ENCODE data around the gene KXD1.
"Not testable (repeated sequence)": the region's sequence is repeated elsewhere in the genome, so short reads cannot be mapped to it uniquely, and the experiment has no call there.

Gene KXD1

DNA sequence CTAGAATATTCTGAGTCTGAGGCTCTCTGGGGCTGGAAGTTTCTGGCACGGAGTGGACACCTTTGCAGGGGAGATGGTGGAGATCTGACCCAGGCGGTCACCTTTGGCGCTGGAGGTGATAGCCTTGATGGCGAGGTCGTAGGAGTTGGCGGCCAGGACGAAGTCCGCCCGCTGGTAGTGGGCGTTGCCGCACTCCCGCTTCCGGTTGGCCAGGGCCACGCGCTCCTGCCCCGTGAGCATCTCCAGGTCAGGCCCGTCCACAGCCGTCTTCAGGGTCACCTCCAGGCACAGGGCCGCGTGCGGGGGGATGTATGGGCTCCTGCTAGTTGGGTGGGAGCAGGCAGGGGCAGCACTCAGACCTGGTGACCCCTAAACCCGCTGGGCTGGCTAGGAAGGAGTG, 19.6 kb upstream of the KXD1 start:
- no peaks in the 10 kb centered on the region for H3K9me3 ChIP-seq (ENCODE audit: control insufficient read depth, low read depth, low read length)
- no peak overlapping the region for H3K9ac ChIP-seq (ENCODE audit: low read length)
- H3K27me3 ChIP-seq (ENCODE audit: control insufficient read depth, insufficient read depth, low read length): no peaks in the 10 kb centered on the region
- H3K4me1 ChIP-seq (ENCODE audit: control insufficient read depth, low read depth, low read length): no peaks in the 10 kb centered on the region
- peaks cover 35% of the 10 kb centered on the region for H3K36me3 ChIP-seq (ENCODE audit: control insufficient read depth, low read depth, low read length)
- H3K27ac ChIP-seq (ENCODE audit: low read length): no peak overlapping the region
- H3K4me3 ChIP-seq (ENCODE audit: low read length): no peak overlapping the region

- Histone ChIP-seq H3K36me3 (ENCODE audit: control insufficient read depth, low read depth, low read length) (peaks cover 35% of the 10 kb centered on the region), H3K9me3 (ENCODE audit: control insufficient read depth, low read depth, low read length) (no peaks in the 10 kb centered on the region)
Measured at GRCh38 chr19:18539372-18539771, 18.3 kb upstream of the KXD1 start.

GRCh38 chr19:18540200-18540599, 17.5 kb upstream of the KXD1 start:
- not testable (repeated sequence) for H3K4me3 ChIP-seq (ENCODE audit: low read length); H3K9me3 ChIP-seq (ENCODE audit: control insufficient read depth, low read depth, low read length); H3K27ac ChIP-seq (ENCODE audit: low read length); H3K27me3 ChIP-seq (ENCODE audit: control insufficient read depth, insufficient read depth, low read length); H3K4me1 ChIP-seq (ENCODE audit: control insufficient read depth, low read depth, low read length); H3K9ac ChIP-seq (ENCODE audit: low read length)
- peaks cover 34% of the 10 kb centered on the region for H3K36me3 ChIP-seq (ENCODE audit: control insufficient read depth, low read depth, low read length)

More at GRCh38 chr19:18539372-18539771, 18.3 kb upstream of the KXD1 start:
- Histone ChIP-seq H3K4me1 (ENCODE audit: control insufficient read depth, low read depth, low read length) (peaks cover 6% of the 10 kb centered on the region), H3K4me3 (ENCODE audit: low read length) (no peak overlapping the region), H3K9ac (ENCODE audit: low read length) (no peak overlapping the region), H3K27me3 (ENCODE audit: control insufficient read depth, insufficient read depth, low read length) (no peaks in the 10 kb centered on the region), H3K27ac (ENCODE audit: low read length) (no peak overlapping the region)

GRCh38 chr19:18541258-18541991, 16.2 kb upstream of the KXD1 start:
- Histone ChIP-seq H3K27me3 (ENCODE audit: control insufficient read depth, insufficient read depth, low read length) (no peaks in the 10 kb centered on the region), H3K4me3 (ENCODE audit: low read length) (no peak overlapping the region), H3K9me3 (ENCODE audit: control insufficient read depth, low read depth, low read length) (no peaks in the 10 kb centered on the region), H3K27ac (ENCODE audit: low read length) (no peak overlapping the region), H3K4me1 (ENCODE audit: control insufficient read depth, low read depth, low read length) (peaks cover 6% of the 10 kb centered on the region), H3K36me3 (ENCODE audit: control insufficient read depth, low read depth, low read length) (peaks cover 24% of the 10 kb centered on the region), H3K9ac (ENCODE audit: low read length) (no peak overlapping the region)

GRCh38 chr19:18541992-18542940, 15.4 kb upstream of the KXD1 start:
- Histone ChIP-seq H3K27ac (ENCODE audit: low read length) (no peak overlapping the region), H3K36me3 (ENCODE audit: control insufficient read depth, low read depth, low read length) (peaks cover 20% of the 10 kb centered on the region), H3K9ac (ENCODE audit: low read length) (no peak overlapping the region), H3K4me3 (ENCODE audit: low read length) (peak overlapping the region; percentile 54), H3K27me3 (ENCODE audit: control insufficient read depth, insufficient read depth, low read length) (no peaks in the 10 kb centered on the region), H3K9me3 (ENCODE audit: control insufficient read depth, low read depth, low read length) (no peaks in the 10 kb centered on the region), H3K4me1 (ENCODE audit: control insufficient read depth, low read depth, low read length) (peaks cover 6% of the 10 kb centered on the region)

- peaks cover 20% of the 10 kb centered on the region for H3K36me3 ChIP-seq (ENCODE audit: control insufficient read depth, low read depth, low read length)
Measured at GRCh38 chr19:18542941-18543813, 14.5 kb upstream of the KXD1 start, which contains the start of gene FKBP8. FKBP8 (minus strand) TSS chr19:18543573; CDS start chr19:18541970, 1,603 bp downstream.

DNA sequence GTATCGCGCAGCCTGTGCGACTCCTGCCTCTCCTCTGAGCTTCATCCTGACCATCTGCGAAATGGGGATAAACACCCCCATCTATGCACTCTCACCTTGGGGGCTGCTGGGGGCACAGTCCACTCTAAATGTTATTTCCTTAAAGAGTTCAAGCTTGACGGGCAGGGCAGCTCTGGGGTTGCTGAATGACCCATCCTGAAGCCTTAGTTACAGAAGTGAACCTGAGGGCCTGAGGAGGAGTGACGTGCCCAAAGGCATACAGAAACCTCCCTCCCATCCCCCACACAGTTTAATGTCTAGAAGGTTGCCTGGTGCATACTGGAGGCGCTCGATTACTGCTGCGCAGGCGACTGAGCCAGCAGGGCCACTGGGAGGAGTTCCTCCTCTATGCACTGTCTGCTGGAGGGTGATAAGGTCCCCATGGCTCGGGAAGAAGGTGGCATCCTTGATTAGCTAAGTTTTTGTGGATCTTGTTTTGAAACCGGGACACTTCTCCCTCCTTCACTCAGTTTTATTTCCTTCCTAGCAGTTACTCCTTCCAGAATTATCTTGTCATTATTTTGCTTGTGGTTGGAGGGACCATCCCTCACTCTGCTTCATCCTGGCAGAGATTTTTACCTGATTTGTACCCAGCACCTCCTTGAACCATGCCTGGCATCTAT, 13.7 kb upstream of the KXD1 start:
- Histone ChIP-seq H3K27me3 (ENCODE audit: control insufficient read depth, insufficient read depth, low read length) (no peaks in the 10 kb centered on the region), H3K27ac (ENCODE audit: low read length) (no peak overlapping the region), H3K9me3 (ENCODE audit: control insufficient read depth, low read depth, low read length) (no peaks in the 10 kb centered on the region), H3K36me3 (ENCODE audit: control insufficient read depth, low read depth, low read length) (peaks cover 20% of the 10 kb centered on the region), H3K9ac (ENCODE audit: low read length) (no peak overlapping the region), H3K4me3 (ENCODE audit: low read length) (peak overlapping the region; percentile 63), H3K4me1 (ENCODE audit: control insufficient read depth, low read depth, low read length) (peaks cover 6% of the 10 kb centered on the region)

More at GRCh38 chr19:18542941-18543813, 14.5 kb upstream of the KXD1 start, which contains the start of gene FKBP8:
- peak within 1 kb of the TSS; percentile 63 for H3K4me3 ChIP-seq (ENCODE audit: low read length)
- H3K9me3 ChIP-seq (ENCODE audit: control insufficient read depth, low read depth, low read length): no peaks in the 10 kb centered on the region
- peaks cover 6% of the 10 kb centered on the region for H3K4me1 ChIP-seq (ENCODE audit: control insufficient read depth, low read depth, low read length)
- no peak within 1 kb of the TSS for H3K27ac ChIP-seq (ENCODE audit: low read length)
- H3K9ac ChIP-seq (ENCODE audit: low read length): no peak within 1 kb of the TSS
- H3K27me3 ChIP-seq (ENCODE audit: control insufficient read depth, insufficient read depth, low read length): no peaks in the 10 kb centered on the region

GRCh38 chr19:18551631-18552030, 6.0 kb upstream of the KXD1 start:
- Histone ChIP-seq H3K27me3 (ENCODE audit: control insufficient read depth, insufficient read depth, low read length) (no peaks in the 10 kb centered on the region), H3K27ac (ENCODE audit: low read length) (no peak overlapping the region), H3K4me3 (ENCODE audit: low read length) (no peak overlapping the region), H3K9me3 (ENCODE audit: control insufficient read depth, low read depth, low read length) (no peaks in the 10 kb centered on the region), H3K36me3 (ENCODE audit: control insufficient read depth, low read depth, low read length) (no peaks in the 10 kb centered on the region), H3K9ac (ENCODE audit: low read length) (no peak overlapping the region), H3K4me1 (ENCODE audit: control insufficient read depth, low read depth, low read length) (no peaks in the 10 kb centered on the region)

DNA sequence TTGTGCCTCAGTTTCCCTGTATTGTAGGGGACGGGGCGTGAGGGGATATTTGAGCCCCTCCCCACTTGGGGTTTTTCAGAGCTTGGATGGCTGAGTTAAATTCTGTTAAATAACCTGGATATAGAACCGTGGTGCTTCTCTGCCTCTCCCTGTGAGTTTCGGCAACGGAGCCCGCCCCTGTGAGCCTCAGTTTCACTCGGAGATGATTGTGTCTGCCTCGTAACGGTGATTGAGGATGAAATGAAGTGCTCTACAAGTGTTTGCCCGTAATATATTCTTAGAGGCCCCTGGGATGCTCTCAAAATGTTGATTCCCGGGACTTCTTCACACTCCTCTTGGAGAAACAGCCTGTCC, 509 bp downstream of the KXD1 start:
- Histone ChIP-seq H3K36me3 (ENCODE audit: control insufficient read depth, low read depth, low read length) (peaks cover 16% of the 10 kb centered on the region), H3K4me3 (ENCODE audit: low read length) (peak overlapping the region; percentile 81), H3K9me3 (ENCODE audit: control insufficient read depth, low read depth, low read length) (no peaks in the 10 kb centered on the region), H3K9ac (ENCODE audit: low read length) (peak overlapping the region; percentile 63), H3K27ac (ENCODE audit: low read length) (no peak overlapping the region), H3K27me3 (ENCODE audit: control insufficient read depth, insufficient read depth, low read length) (no peaks in the 10 kb centered on the region), H3K4me1 (ENCODE audit: control insufficient read depth, low read depth, low read length) (peaks cover 4% of the 10 kb centered on the region)

DNA sequence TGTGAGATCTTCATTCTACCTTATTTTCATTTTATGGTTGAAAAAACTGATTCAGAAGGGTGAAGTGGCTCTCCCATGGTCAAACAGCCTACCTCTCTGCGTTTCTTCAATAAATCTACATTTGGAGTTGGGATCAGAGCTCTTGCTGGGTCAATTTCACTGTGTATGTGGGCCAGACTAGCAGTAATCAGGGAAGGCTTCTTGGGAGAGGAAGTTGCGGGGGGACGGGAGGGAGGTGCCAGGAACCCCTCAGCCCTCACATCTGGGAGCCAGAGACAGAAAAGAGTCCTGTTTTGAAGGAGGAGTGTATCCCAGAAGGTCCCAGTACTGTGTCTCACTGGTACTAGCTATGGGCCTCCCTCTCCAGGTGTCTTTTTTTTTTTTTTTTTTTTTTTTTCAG, 934 bp downstream of the KXD1 start:
- H3K9me3 ChIP-seq (ENCODE audit: control insufficient read depth, low read depth, low read length): no peaks in the 10 kb centered on the region
- H3K27ac ChIP-seq (ENCODE audit: low read length): no peak overlapping the region
- H3K4me3 ChIP-seq (ENCODE audit: low read length): peak overlapping the region; percentile 81
- no peaks in the 10 kb centered on the region for H3K27me3 ChIP-seq (ENCODE audit: control insufficient read depth, insufficient read depth, low read length)
- peaks cover 17% of the 10 kb centered on the region for H3K36me3 ChIP-seq (ENCODE audit: control insufficient read depth, low read depth, low read length)
- H3K4me1 ChIP-seq (ENCODE audit: control insufficient read depth, low read depth, low read length): peaks cover 4% of the 10 kb centered on the region
- H3K9ac ChIP-seq (ENCODE audit: low read length): peak overlapping the region; percentile 63
